ENCODE data around the gene CFAP69.

- no peak for TF ChIP-seq CTCF (IDR thresholded peaks at IDR 0.05)
- TF ChIP-seq POLR2A (IDR thresholded peaks at IDR 0.05), result no peak
- TF ChIP-seq POLR2AphosphoS5 (IDR thresholded peaks at IDR 0.05), result no peak
These were observed 7.0 kb upstream of the CFAP69 start for GRCh38 chr7:90238022-90238421.
